ENCODE results near the gene NFKB1. TPM values are rescaled to one million over a fixed set of nuclear protein-coding genes. Genes with fewer than 3 reads are reported as not detected.

The NFKB1 gene
- total and polyA plus RNA-seq, 10 of the 15 experiments (the other 5 are each of a cell fraction or from before 2014, with no cell fraction given): 8.7 to 110 (median 57.3) TPM

DNA sequence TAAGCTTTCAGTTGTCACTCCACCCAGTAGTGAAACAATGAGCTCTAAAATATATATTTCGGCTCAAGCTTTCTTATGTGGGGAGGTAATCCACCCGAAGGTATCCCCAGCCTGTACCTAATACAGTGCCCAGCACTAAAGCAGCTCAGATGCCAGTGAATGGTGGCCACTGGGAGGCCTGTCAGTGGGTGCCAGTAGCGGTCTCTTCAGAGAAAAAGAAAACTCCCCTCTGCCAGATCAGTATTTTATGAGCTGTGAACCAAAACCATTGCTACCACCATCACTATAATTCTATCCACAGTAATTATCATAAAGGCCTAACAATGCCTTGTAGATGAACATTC is 835 bp upstream of the NFKB1 start (continued):
- TF ChIP-seq, protein P1, sequence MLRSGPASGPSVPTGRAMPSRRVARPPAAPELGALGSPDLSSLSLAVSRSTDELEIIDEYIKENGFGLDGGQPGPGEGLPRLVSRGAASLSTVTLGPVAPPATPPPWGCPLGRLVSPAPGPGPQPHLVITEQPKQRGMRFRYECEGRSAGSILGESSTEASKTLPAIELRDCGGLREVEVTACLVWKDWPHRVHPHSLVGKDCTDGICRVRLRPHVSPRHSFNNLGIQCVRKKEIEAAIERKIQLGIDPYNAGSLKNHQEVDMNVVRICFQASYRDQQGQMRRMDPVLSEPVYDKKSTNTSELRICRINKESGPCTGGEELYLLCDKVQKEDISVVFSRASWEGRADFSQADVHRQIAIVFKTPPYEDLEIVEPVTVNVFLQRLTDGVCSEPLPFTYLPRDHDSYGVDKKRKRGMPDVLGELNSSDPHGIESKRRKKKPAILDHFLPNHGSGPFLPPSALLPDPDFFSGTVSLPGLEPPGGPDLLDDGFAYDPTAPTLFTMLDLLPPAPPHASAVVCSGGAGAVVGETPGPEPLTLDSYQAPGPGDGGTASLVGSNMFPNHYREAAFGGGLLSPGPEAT (IDR thresholded peaks at IDR 0.05; ENCODE audit: low read depth): no peak
- TF ChIP-seq, protein P2, sequence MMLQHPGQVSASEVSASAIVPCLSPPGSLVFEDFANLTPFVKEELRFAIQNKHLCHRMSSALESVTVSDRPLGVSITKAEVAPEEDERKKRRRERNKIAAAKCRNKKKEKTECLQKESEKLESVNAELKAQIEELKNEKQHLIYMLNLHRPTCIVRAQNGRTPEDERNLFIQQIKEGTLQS (IDR thresholded peaks at IDR 0.05; ENCODE audit: borderline replicate concordance, extremely low read depth, low read depth, low read length): no peak
- TF ChIP-seq SUZ12 (IDR thresholded peaks at IDR 0.05; ENCODE audit: unreplicated experiment) (no peak), CHD1 (IDR thresholded peaks at IDR 0.05; ENCODE audit: low read depth, low read length) (no peak), MYC (IDR thresholded peaks at IDR 0.05; ENCODE audit: insufficient read depth, insufficient read length, insufficient replicate concordance, low read length, severe bottlenecking) (no peak), RUNX3 (IDR thresholded peaks at IDR 0.05; ENCODE audit: low read length) (peak; percentile 17; the same call in 1 of the 2 replicates), SMARCA5 (IDR thresholded peaks at IDR 0.05) (no peak), ETV6 (conservative IDR thresholded peaks at IDR 0.05 in 1 of 2, IDR thresholded peaks at IDR 0.05 in 1 of 2; ENCODE audit: borderline replicate concordance in 1 of 2, low read depth in 1 of 2) (no peak), ASH2L (IDR thresholded peaks at IDR 0.05; ENCODE audit: borderline replicate concordance, low read depth) (no peak), TCF12 (IDR thresholded peaks at IDR 0.05; ENCODE audit: low read depth, low read length) (no peak), TAF1 (IDR thresholded peaks at IDR 0.05; ENCODE audit: borderline replicate concordance, low read depth, low read length) (no peak), KLF5 (IDR thresholded peaks at IDR 0.05; ENCODE audit: partially characterized antibody) (no peak), RELA (IDR thresholded peaks at IDR 0.05; ENCODE audit: borderline replicate concordance, partially characterized antibody) (no peak), JUND (IDR thresholded peaks at IDR 0.05; ENCODE audit: low read depth, low read length) (no peak), SMAD1 (IDR thresholded peaks at IDR 0.05; ENCODE audit: low read depth, partially characterized antibody) (no peak), BMI1 (IDR thresholded peaks at IDR 0.05; ENCODE audit: borderline replicate concordance) (no peak), SREBF1 (IDR thresholded peaks at IDR 0.05; ENCODE audit: low read length) (no peak), PAX8 (IDR thresholded peaks at IDR 0.05) (no peak), IRF4 (IDR thresholded peaks at IDR 0.05; ENCODE audit: low read depth, low read length) (no peak), CEBPB (IDR thresholded peaks at IDR 0.05; ENCODE audit: borderline replicate concordance in 1 of 2, low read depth in 2 of 2, low read length in 2 of 2) (no peak), SREBF2 (IDR thresholded peaks at IDR 0.05; ENCODE audit: low read length) (no peak), SPI1 (IDR thresholded peaks at IDR 0.05; ENCODE audit: borderline replicate concordance, insufficient read depth, low read depth, low read length) (no peak), STAT3 (IDR thresholded peaks at IDR 0.05; ENCODE audit: low read depth, low read length) (no peak), ZNF207 (IDR thresholded peaks at IDR 0.05; ENCODE audit: borderline replicate concordance) (no peak)
- TF ChIP-seq, protein P3, sequence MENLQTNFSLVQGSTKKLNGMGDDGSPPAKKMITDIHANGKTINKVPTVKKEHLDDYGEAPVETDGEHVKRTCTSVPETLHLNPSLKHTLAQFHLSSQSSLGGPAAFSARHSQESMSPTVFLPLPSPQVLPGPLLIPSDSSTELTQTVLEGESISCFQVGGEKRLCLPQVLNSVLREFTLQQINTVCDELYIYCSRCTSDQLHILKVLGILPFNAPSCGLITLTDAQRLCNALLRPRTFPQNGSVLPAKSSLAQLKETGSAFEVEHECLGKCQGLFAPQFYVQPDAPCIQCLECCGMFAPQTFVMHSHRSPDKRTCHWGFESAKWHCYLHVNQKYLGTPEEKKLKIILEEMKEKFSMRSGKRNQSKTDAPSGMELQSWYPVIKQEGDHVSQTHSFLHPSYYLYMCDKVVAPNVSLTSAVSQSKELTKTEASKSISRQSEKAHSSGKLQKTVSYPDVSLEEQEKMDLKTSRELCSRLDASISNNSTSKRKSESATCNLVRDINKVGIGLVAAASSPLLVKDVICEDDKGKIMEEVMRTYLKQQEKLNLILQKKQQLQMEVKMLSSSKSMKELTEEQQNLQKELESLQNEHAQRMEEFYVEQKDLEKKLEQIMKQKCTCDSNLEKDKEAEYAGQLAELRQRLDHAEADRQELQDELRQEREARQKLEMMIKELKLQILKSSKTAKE (IDR thresholded peaks at IDR 0.05; ENCODE audit: low read depth, poor library complexity, severe bottlenecking): peak; percentile 34
- TF ChIP-seq, protein P4, sequence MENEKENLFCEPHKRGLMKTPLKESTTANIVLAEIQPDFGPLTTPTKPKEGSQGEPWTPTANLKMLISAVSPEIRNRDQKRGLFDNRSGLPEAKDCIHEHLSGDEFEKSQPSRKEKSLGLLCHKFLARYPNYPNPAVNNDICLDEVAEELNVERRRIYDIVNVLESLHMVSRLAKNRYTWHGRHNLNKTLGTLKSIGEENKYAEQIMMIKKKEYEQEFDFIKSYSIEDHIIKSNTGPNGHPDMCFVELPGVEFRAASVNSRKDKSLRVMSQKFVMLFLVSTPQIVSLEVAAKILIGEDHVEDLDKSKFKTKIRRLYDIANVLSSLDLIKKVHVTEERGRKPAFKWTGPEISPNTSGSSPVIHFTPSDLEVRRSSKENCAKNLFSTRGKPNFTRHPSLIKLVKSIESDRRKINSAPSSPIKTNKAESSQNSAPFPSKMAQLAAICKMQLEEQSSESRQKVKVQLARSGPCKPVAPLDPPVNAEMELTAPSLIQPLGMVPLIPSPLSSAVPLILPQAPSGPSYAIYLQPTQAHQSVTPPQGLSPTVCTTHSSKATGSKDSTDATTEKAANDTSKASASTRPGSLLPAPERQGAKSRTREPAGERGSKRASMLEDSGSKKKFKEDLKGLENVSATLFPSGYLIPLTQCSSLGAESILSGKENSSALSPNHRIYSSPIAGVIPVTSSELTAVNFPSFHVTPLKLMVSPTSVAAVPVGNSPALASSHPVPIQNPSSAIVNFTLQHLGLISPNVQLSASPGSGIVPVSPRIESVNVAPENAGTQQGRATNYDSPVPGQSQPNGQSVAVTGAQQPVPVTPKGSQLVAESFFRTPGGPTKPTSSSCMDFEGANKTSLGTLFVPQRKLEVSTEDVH (IDR thresholded peaks at IDR 0.05; ENCODE audit: low read depth, partially characterized antibody): no peak
